ENCODE results near the gene HEY2. TPM values are rescaled to one million over a fixed set of nuclear protein-coding genes. Genes with fewer than 3 reads are reported as not detected.

The HEY2 gene
- polyA plus RNA-seq, 1 donor (not counting 4 experiments of a cell fraction or from before 2014, with no cell fraction given), result not detected

DNA sequence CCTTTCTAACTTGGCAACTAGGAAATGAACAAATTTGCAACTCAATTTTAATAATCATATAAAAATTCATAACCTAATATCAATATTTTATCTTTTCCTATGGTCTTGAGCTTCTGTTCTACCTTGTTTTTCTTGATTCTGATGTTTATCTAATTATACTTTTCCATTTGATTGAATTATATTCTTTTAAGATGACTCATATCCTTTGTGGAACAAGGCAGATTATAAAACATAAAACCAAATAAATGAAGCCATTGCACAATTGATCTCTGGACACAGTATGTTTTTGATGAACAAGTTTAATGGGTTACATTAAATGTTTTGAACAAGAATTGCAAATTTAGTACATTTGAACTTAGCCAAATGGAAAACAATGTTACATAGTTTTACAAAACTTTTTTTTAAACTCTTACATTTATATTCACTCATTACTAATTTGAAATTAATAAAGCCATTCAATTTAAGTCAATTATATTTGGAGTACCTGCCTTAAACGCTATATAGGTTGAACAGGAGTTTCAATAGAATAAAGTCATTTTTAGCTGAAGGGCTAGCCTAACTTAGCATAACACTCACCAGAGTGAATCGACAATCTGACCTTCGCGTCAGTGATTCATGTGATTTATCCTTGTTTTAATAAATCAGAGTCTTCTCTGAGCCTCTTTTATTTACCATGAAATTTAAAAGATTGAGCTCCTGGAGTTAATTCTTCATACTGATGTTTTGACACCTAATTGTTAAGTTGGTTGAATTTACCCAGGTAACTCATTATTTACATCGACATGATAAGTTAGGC lies 45.1 kb downstream of the HEY2 start:
- Histone ChIP-seq H3K4me3 (ENCODE audit: control insufficient read depth in 2 of 3, extremely low read depth in 1 of 3, insufficient read depth in 2 of 3, low read depth in 1 of 3, low read length in 3 of 3) (no peak overlapping the region), H2AFZ (ENCODE audit: control insufficient read depth, low read length) (no peak overlapping the region), H3K79me2 (ENCODE audit: control insufficient read depth, insufficient read depth, low read length) (peaks cover 5% of the 10 kb centered on the region), H3K27me3 (ENCODE audit: control insufficient read depth, extremely low read depth, insufficient read depth, low read length) (no peaks in the 10 kb centered on the region), H4K20me1 (ENCODE audit: control insufficient read depth, extremely low read depth, insufficient read depth, low read length) (no peaks in the 10 kb centered on the region), H3K27ac (ENCODE audit: control insufficient read depth, insufficient read depth, low read length) (no peak overlapping the region), H3K9me3 (ENCODE audit: control insufficient read depth, low read depth, low read length) (no peaks in the 10 kb centered on the region), H3K9me1 (ENCODE audit: control insufficient read depth, extremely low read depth, insufficient read depth, low read length) (no peaks in the 10 kb centered on the region), H3K4me2 (ENCODE audit: control insufficient read depth, extremely low read depth, insufficient read depth, low read depth, low read length) (peak overlapping the region; percentile 17), H3K9ac (ENCODE audit: control insufficient read depth, extremely low read depth, insufficient read depth, low read length) (no peak overlapping the region), H3K4me1 (ENCODE audit: control insufficient read depth, extremely low read depth, insufficient read depth, low read length) (peaks cover 42% of the 10 kb centered on the region), H3K36me3 (ENCODE audit: control insufficient read depth in 2 of 2, extremely low read depth in 1 of 2, insufficient read depth in 2 of 2, low read length in 2 of 2) (no peaks in the 10 kb centered on the region)
- dilution Hi-C loops (cut with MboI; ENCODE audit: extremely low pct_ligation_motif_present, low sequenced_read_pairs), result no loop called here
- FAIRE-seq, result no peak
- DNase-seq (ENCODE audit: low read depth, low spot score), result no peak
- no peak for TF ChIP-seq EZH2 (IDR thresholded peaks at IDR 0.05; ENCODE audit: low read length)
- TF ChIP-seq, protein P1, sequence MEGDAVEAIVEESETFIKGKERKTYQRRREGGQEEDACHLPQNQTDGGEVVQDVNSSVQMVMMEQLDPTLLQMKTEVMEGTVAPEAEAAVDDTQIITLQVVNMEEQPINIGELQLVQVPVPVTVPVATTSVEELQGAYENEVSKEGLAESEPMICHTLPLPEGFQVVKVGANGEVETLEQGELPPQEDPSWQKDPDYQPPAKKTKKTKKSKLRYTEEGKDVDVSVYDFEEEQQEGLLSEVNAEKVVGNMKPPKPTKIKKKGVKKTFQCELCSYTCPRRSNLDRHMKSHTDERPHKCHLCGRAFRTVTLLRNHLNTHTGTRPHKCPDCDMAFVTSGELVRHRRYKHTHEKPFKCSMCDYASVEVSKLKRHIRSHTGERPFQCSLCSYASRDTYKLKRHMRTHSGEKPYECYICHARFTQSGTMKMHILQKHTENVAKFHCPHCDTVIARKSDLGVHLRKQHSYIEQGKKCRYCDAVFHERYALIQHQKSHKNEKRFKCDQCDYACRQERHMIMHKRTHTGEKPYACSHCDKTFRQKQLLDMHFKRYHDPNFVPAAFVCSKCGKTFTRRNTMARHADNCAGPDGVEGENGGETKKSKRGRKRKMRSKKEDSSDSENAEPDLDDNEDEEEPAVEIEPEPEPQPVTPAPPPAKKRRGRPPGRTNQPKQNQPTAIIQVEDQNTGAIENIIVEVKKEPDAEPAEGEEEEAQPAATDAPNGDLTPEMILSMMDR (optimal IDR thresholded peaks at IDR 0.05 in 1 of 3, IDR thresholded peaks at IDR 0.05 in 1 of 3, conservative IDR thresholded peaks at IDR 0.05 in 1 of 3; ENCODE audit: extremely low read depth in 1 of 3, insufficient read depth in 2 of 3, low read length in 3 of 3), result no peak

GRCh38 chr6:125795301-125795700 lies 45.9 kb downstream of the HEY2 start:
- DNase-seq (ENCODE audit: low read depth, low spot score) (no peak), FAIRE-seq (no peak)
- Histone ChIP-seq H3K4me1 (ENCODE audit: control insufficient read depth, extremely low read depth, insufficient read depth, low read length) (peaks cover 35% of the 10 kb centered on the region), H3K9me3 (ENCODE audit: control insufficient read depth, low read depth, low read length) (no peaks in the 10 kb centered on the region), H3K79me2 (ENCODE audit: control insufficient read depth, insufficient read depth, low read length) (peaks cover 5% of the 10 kb centered on the region), H2AFZ (ENCODE audit: control insufficient read depth, low read length) (no peak overlapping the region), H3K9ac (ENCODE audit: control insufficient read depth, extremely low read depth, insufficient read depth, low read length) (no peak overlapping the region), H3K27ac (ENCODE audit: control insufficient read depth, insufficient read depth, low read length) (no peak overlapping the region), H3K4me3 (ENCODE audit: control insufficient read depth in 2 of 3, extremely low read depth in 1 of 3, insufficient read depth in 2 of 3, low read depth in 1 of 3, low read length in 3 of 3) (no peak overlapping the region), H3K36me3 (ENCODE audit: control insufficient read depth in 2 of 2, extremely low read depth in 1 of 2, insufficient read depth in 2 of 2, low read length in 2 of 2) (no peaks in the 10 kb centered on the region), H3K9me1 (ENCODE audit: control insufficient read depth, extremely low read depth, insufficient read depth, low read length) (no peaks in the 10 kb centered on the region), H3K27me3 (ENCODE audit: control insufficient read depth, extremely low read depth, insufficient read depth, low read length) (no peaks in the 10 kb centered on the region), H3K4me2 (ENCODE audit: control insufficient read depth, extremely low read depth, insufficient read depth, low read depth, low read length) (no peak overlapping the region), H4K20me1 (ENCODE audit: control insufficient read depth, extremely low read depth, insufficient read depth, low read length) (no peaks in the 10 kb centered on the region)
- dilution Hi-C loops (cut with MboI; ENCODE audit: extremely low pct_ligation_motif_present, low sequenced_read_pairs), result no loop called here
- TF ChIP-seq, protein P1 (optimal IDR thresholded peaks at IDR 0.05 in 1 of 3, IDR thresholded peaks at IDR 0.05 in 1 of 3, conservative IDR thresholded peaks at IDR 0.05 in 1 of 3; ENCODE audit: extremely low read depth in 1 of 3, insufficient read depth in 2 of 3, low read length in 3 of 3), result no peak
- TF ChIP-seq EZH2 (IDR thresholded peaks at IDR 0.05; ENCODE audit: low read length), result no peak
